Neural crest cell (in vitro differentiated cells): ENCODE data around the gene EFCAB8. TPM values are rescaled to one million over a fixed set of nuclear protein-coding genes. Genes with fewer than 3 reads are reported as not detected.
"Not testable (repeated sequence)": the region's sequence is repeated elsewhere in the genome, so short reads cannot be mapped to it uniquely, and the experiment has no call there.

ENCODE experiments used
- DNase-seq: peaks from one replicate; pipeline ENCODE4 v3.0.0; 2021; ENCODE audit warnings: low read depth, mixed read lengths, low spot score
- H3K27ac Mint-ChIP-seq: one replicate; pipeline ENCODE4 v1.8.0; 2021; ENCODE audit warnings: mild to moderate bottlenecking, mixed read lengths; ENCODE audit not compliant: unreplicated experiment
- H3K27me3 Mint-ChIP-seq: 2 replicates; pipeline ENCODE4 v1.8.0; 2021; ENCODE audit warnings: low read depth, mild to moderate bottlenecking, mixed read lengths
- H3K36me3 Mint-ChIP-seq: 2 replicates; pipeline ENCODE4 v1.8.0; 2021; ENCODE audit warnings: low read depth, mild to moderate bottlenecking, mixed read lengths
- H3K4me1 Mint-ChIP-seq: 2 replicates; pipeline ENCODE4 v1.8.0; 2021; ENCODE audit warnings: mixed read lengths
- H3K4me3 Mint-ChIP-seq: one replicate; pipeline ENCODE4 v1.8.0; 2021; ENCODE audit warnings: mild to moderate bottlenecking, mixed read lengths
- H3K9me3 Mint-ChIP-seq: 2 replicates; pipeline ENCODE4 v1.8.0; 2021; ENCODE audit warnings: mixed read lengths
- CTCF ChIP-seq: fragments of 200-600 bp; sonication (generic); conservative IDR thresholded peaks from 2 replicates; pipeline ENCODE4 v1.5.0; 2021; ENCODE audit warnings: antibody characterized with exemption, mild to moderate bottlenecking
- total RNA-seq: library from RNA; stranded (reverse); gene quantifications from 2 replicates; pipeline ENCODE4 v1.2.1, GENCODE V29; 2021

EFCAB8 gene
- total RNA-seq, 1 donor from 2014 or later, result 0.26 TPM

- no peak for DNase-seq
- H3K9me3 Mint-ChIP-seq, result no peaks in the 10 kb centered on the region
- no peak overlapping the region for H3K4me3 Mint-ChIP-seq
- H3K27ac Mint-ChIP-seq, result no peak overlapping the region
- no peak for TF ChIP-seq CTCF
- H3K36me3 Mint-ChIP-seq, result no peaks in the 10 kb centered on the region
- H3K4me1 Mint-ChIP-seq, result peaks cover 8% of the 10 kb centered on the region
- H3K27me3 Mint-ChIP-seq, result peaks cover 9% of the 10 kb centered on the region
These were observed 84.8 kb downstream of the EFCAB8 start for GRCh38 chr20:32943490-32944052.

GRCh38 chr20:32945710-32946221 is 87.0 kb downstream of the EFCAB8 start:
- Mint-ChIP-seq H3K9me3 (no peaks in the 10 kb centered on the region), H3K4me3 (no peak overlapping the region), H3K27ac (no peak overlapping the region), H3K27me3 (peaks cover 17% of the 10 kb centered on the region), H3K4me1 (peaks cover 16% of the 10 kb centered on the region), H3K36me3 (no peaks in the 10 kb centered on the region)
- TF ChIP-seq CTCF, result peak; percentile 74
- DNase-seq, result no peak

GRCh38 chr20:32946629-32947028 is 87.9 kb downstream of the EFCAB8 start:
- Mint-ChIP-seq H3K27ac (no peak overlapping the region), H3K9me3 (no peaks in the 10 kb centered on the region), H3K27me3 (peaks cover 18% of the 10 kb centered on the region), H3K4me3 (no peak overlapping the region), H3K4me1 (peaks cover 21% of the 10 kb centered on the region), H3K36me3 (no peaks in the 10 kb centered on the region)
- DNase-seq, result no peak
- no peak for TF ChIP-seq CTCF

- not testable (repeated sequence) for H3K36me3 Mint-ChIP-seq, DNase-seq, H3K9me3 Mint-ChIP-seq
- Mint-ChIP-seq H3K4me1 (peaks cover 17% of the 10 kb centered on the region), H3K27me3 (peaks cover 28% of the 10 kb centered on the region), H3K27ac (peak overlapping the region; percentile 72), H3K4me3 (peak overlapping the region; percentile 2)
These were observed 91.8 kb downstream of the EFCAB8 start for GRCh38 chr20:32950539-32950938.

GRCh38 chr20:32957459-32957858 is 98.7 kb downstream of the EFCAB8 start:
- H3K9me3 Mint-ChIP-seq, result peaks cover 19% of the 10 kb centered on the region
- no peak for TF ChIP-seq CTCF
- H3K36me3 Mint-ChIP-seq, result peaks cover 11% of the 10 kb centered on the region
- no peak overlapping the region for H3K4me3 Mint-ChIP-seq
- no peaks in the 10 kb centered on the region for H3K4me1 Mint-ChIP-seq
- DNase-seq, result no peak
- no peak overlapping the region for H3K27ac Mint-ChIP-seq
- H3K27me3 Mint-ChIP-seq, result peaks cover 7% of the 10 kb centered on the region

GRCh38 chr20:32958574-32958973 is 99.9 kb downstream of the EFCAB8 start:
- TF ChIP-seq CTCF, result no peak
- H3K27me3 Mint-ChIP-seq, result no peaks in the 10 kb centered on the region
- peaks cover 19% of the 10 kb centered on the region for H3K9me3 Mint-ChIP-seq
- H3K27ac Mint-ChIP-seq, result no peak overlapping the region
- no peak for DNase-seq
- H3K36me3 Mint-ChIP-seq, result peaks cover 11% of the 10 kb centered on the region
- H3K4me1 Mint-ChIP-seq, result peaks cover 8% of the 10 kb centered on the region
- H3K4me3 Mint-ChIP-seq, result no peak overlapping the region
